Stimulated activated CD8-positive, alpha-beta memory T cell treated with anti-CD3 and anti-CD28 coated beads, Interleukin-4, amount 100 ng/mL, for 48 hours (primary cell): ENCODE measurements around the gene XXYLT1.

ENCODE experiments used
- DNase-seq: peaks from one replicate; pipeline ENCODE4 v3.0.0-alpha.2; 2020

Gene XXYLT1

GRCh38 chr3:195182470-195182795 lies 88.5 kb downstream of the XXYLT1 start:
- no peak for DNase-seq

- DNase-seq = no peak
Observed at GRCh38 chr3:195181741-195182469, 89.1 kb downstream of the XXYLT1 start.

- no peak for DNase-seq
Observed at GRCh38 chr3:195181113-195181498, 89.9 kb downstream of the XXYLT1 start.

GRCh38 chr3:195180490-195181112 lies 90.4 kb downstream of the XXYLT1 start:
- no peak for DNase-seq

GRCh38 chr3:195179776-195180489 lies 91.0 kb downstream of the XXYLT1 start:
- no peak for DNase-seq

- DNase-seq = no peak
Observed at GRCh38 chr3:195178124-195178910, 92.6 kb downstream of the XXYLT1 start.

GRCh38 chr3:195177422-195178123 lies 93.4 kb downstream of the XXYLT1 start:
- no peak for DNase-seq

GRCh38 chr3:195176776-195177175 lies 94.2 kb downstream of the XXYLT1 start:
- no peak for DNase-seq

GRCh38 chr3:195175476-195176337 lies 95.3 kb downstream of the XXYLT1 start:
- no peak for DNase-seq

- DNase-seq = no peak
Observed at GRCh38 chr3:195175076-195175475, 95.9 kb downstream of the XXYLT1 start.

GRCh38 chr3:195173657-195174056 lies 97.3 kb downstream of the XXYLT1 start:
- DNase-seq = no peak

GRCh38 chr3:195172896-195173295 lies 98.1 kb downstream of the XXYLT1 start:
- DNase-seq = no peak

- no peak for DNase-seq
Observed at GRCh38 chr3:195172039-195172684, 98.8 kb downstream of the XXYLT1 start.

GRCh38 chr3:195171093-195171873 lies 99.7 kb downstream of the XXYLT1 start:
- DNase-seq = no peak

GRCh38 chr3:195170496-195170895 lies 100.5 kb downstream of the XXYLT1 start:
- DNase-seq = no peak

- DNase-seq = no peak
Observed at GRCh38 chr3:195169011-195169649, 101.8 kb downstream of the XXYLT1 start.

- DNase-seq = no peak
Observed at GRCh38 chr3:195168009-195168762, 102.8 kb downstream of the XXYLT1 start.

- DNase-seq = no peak
Observed at GRCh38 chr3:195165790-195166189, 105.2 kb downstream of the XXYLT1 start.

- no peak for DNase-seq
Observed at GRCh38 chr3:195165265-195165609, 105.7 kb downstream of the XXYLT1 start.
